ENCODE measurements around the gene METTL17.
"Not testable (repeated sequence)": the region's sequence is repeated elsewhere in the genome, so short reads cannot be mapped to it uniquely, and the experiment has no call there.

The METTL17 gene

GRCh38 chr14:20989787-20990600 lies at the start of gene METTL17:
Gene METTL17, plus strand, starts transcription at chr14:20989980. Its CDS starts 23 bp downstream, at chr14:20990003.
- DNase-seq (ENCODE audit: low read depth): peak; percentile 89

GRCh38 chr14:20945146-20945545 lies 44.6 kb upstream of the METTL17 start:
- not testable (repeated sequence) for DNase-seq (ENCODE audit: low read depth)

GRCh38 chr14:20946707-20947106 lies 43.1 kb upstream of the METTL17 start:
- not testable (repeated sequence) for DNase-seq (ENCODE audit: low read depth)

GRCh38 chr14:20954736-20955537 lies 34.8 kb upstream of the METTL17 start, which contains the start of gene RNASE2:
Gene RNASE2, plus strand, starts transcription at chr14:20955487. Its CDS starts 285 bp downstream, at chr14:20955772.
- DNase-seq (ENCODE audit: low read depth): not testable (repeated sequence)

- DNase-seq (ENCODE audit: low read depth): not testable (repeated sequence)
These were observed 34.3 kb upstream of the METTL17 start for GRCh38 chr14:20955538-20955873.

- no peak for DNase-seq (ENCODE audit: low read depth)
These were observed 33.3 kb upstream of the METTL17 start for GRCh38 chr14:20956376-20956976.

GRCh38 chr14:20958946-20959345 lies 30.8 kb upstream of the METTL17 start:
- not testable (repeated sequence) for DNase-seq (ENCODE audit: low read depth)

GRCh38 chr14:20969336-20969735 lies 20.4 kb upstream of the METTL17 start:
- no peak for DNase-seq (ENCODE audit: low read depth)

GRCh38 chr14:20970647-20970982 lies 19.2 kb upstream of the METTL17 start:
- DNase-seq (ENCODE audit: low read depth): no peak

- DNase-seq (ENCODE audit: low read depth): peak; percentile 46
These were observed 18.6 kb upstream of the METTL17 start for GRCh38 chr14:20970983-20971704.

GRCh38 chr14:20971705-20972021 lies 18.1 kb upstream of the METTL17 start:
- DNase-seq (ENCODE audit: low read depth): no peak

GRCh38 chr14:20973501-20973900 lies 16.3 kb upstream of the METTL17 start:
- no peak for DNase-seq (ENCODE audit: low read depth)

GRCh38 chr14:20976291-20976690 lies 13.5 kb upstream of the METTL17 start:
- DNase-seq (ENCODE audit: low read depth): no peak

GRCh38 chr14:20978687-20979086 lies 11.1 kb upstream of the METTL17 start:
- no peak for DNase-seq (ENCODE audit: low read depth)

GRCh38 chr14:20980906-20981305 lies 8.9 kb upstream of the METTL17 start:
- DNase-seq (ENCODE audit: low read depth): no peak

- DNase-seq (ENCODE audit: low read depth): no peak
These were observed 7.0 kb upstream of the METTL17 start for GRCh38 chr14:20982646-20983369.

- DNase-seq (ENCODE audit: low read depth): not testable (repeated sequence)
These were observed 4.1 kb upstream of the METTL17 start for GRCh38 chr14:20985650-20986049.

- DNase-seq (ENCODE audit: low read depth): peak; percentile 82
These were observed 3.0 kb upstream of the METTL17 start for GRCh38 chr14:20986811-20987210.

GRCh38 chr14:20988717-20989470 lies 886 bp upstream of the METTL17 start:
- DNase-seq (ENCODE audit: low read depth): no peak

GRCh38 chr14:20989471-20989786 lies 351 bp upstream of the METTL17 start:
- no peak for DNase-seq (ENCODE audit: low read depth)

- no peak for DNase-seq (ENCODE audit: low read depth)
These were observed 6.7 kb downstream of the METTL17 start for GRCh38 chr14:20996521-20996920.

All from HS-5 (cell line).